Activated CD4-positive, CD25-positive, alpha-beta regulatory T cell treated with anti-CD3 and anti-CD28 coated beads, Interleukin-2, amount 50 U/mL, for 24 hours (primary cell): Measurements from ENCODE around the gene LUM.
"Not testable (repeated sequence)": the region's sequence is repeated elsewhere in the genome, so short reads cannot be mapped to it uniquely, and the experiment has no call there.

Source experiments
- ATAC-seq, 2 donors: fragments of 150-1000 bp; cut with Tn5 transposase; one replicate each; pipeline ENCODE4 v1.10.0; 2021; ENCODE audit warnings: mild to moderate bottlenecking in 1 of 2, moderate library complexity in 1 of 2

The LUM gene

DNA sequence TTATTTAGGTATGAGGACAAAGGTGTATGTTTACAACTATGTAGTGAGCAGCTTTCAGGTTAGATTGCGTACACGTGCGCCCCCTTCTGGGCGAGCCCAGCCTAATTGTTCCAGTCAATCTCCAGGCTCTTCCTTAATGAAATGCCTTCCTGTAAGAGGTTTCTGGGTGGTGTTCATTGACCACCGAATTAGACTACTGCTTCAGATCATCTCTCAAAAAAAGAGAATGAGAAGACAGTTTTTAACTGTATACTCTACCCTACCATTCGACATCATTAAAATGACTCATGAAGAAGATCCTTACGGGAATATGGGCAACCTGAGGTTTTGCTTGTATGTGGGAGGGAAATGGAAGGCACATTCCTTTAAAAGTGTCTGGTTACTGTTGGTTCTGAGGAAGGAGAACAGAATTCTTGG is 2.1 kb downstream of the LUM start:
- ATAC-seq = no peak

DNA sequence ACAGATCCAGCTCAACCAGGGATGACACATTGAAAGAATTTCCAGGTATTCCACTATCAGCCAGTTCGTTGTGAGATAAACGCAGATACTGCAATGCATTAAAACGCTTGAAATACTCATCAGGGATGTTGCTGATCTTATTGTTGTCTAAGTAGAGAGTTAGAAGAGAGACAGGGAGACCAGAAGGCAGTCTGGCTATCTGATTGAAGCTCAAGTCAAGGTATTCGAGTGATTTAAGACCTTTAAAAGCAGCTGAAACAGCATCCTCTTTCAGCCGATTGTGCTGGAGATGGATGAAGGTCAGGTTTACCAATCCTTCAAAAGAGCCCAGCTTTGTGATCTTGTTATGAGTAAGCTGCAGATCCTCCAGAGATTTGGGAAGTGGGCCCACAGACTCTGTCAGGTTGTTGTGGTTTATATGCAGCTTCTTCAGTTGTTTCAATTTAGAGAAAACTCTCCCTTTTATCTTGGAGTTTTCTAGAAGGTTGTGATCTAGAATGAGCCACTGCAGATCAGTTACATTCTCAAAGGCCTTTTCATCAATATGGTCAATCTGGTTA is 3.0 kb downstream of the LUM start:
- no peak for ATAC-seq

DNA sequence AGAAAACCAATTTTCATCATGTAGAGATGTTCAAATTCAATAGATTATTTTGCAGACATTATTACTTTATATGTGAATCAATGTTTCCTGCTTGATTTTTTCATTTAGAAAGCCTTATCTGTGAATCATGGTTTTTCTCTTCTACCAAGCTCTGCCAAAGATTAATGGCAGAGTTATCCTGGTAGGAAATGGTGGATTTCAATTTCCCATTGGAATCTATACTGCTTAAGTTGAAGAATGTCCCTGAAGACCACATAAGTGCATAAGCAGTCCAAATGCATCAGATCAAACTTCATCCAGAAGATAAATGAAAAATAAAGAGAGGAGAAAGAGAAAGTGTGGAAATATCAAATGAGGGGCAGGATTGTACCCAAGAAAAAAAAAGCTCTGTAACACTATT is 5.0 kb downstream of the LUM start:
- no peak for ATAC-seq

DNA sequence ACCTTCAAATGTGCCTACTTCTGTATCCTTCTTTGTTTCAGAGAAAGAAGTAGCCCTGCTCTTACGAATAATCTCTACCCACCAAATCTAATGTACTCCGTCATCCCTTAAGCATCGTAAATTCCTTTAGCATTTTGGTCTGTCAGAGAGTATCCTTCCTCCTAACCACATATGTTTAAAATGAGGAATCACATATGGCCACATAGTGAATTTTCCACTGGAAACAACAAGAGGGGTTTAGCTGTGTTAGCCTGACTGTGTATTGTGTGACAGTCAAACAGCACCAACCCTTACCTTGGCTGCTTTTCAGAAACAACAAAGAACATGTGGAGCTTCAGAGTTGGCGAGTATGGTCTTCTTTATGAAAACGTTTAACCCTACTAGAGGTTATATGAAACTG is 5.5 kb downstream of the LUM start:
- no peak for ATAC-seq

DNA sequence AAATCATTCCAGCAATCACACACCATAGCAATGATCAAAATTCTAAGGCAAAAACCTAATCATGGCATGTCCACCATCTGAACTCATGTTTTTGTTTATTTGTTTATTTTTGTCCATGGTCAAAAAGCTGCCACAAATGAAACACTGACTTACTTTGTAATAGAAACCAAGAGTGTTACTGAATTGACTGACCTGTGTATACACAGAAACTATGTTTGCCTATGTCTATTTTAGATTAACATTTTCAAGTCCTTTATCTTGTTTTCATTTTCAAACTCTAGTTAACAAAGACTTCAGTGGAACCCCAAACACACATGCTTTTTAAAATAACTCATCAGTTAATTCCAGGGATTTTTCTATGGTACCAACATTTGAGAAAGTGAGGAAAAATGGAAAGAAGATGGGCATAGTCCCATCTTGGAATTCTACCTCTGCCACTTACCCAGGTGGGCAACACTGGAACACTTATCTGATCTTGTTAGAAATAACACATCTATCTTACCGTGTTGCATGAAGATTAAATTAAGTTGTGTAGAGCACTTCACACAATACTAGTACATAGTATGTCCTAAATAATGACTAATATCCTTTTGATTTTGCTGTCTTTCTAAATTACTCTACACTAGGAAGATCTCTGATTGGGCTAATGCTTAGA is 6.4 kb downstream of the LUM start:
- ATAC-seq = no peak

DNA sequence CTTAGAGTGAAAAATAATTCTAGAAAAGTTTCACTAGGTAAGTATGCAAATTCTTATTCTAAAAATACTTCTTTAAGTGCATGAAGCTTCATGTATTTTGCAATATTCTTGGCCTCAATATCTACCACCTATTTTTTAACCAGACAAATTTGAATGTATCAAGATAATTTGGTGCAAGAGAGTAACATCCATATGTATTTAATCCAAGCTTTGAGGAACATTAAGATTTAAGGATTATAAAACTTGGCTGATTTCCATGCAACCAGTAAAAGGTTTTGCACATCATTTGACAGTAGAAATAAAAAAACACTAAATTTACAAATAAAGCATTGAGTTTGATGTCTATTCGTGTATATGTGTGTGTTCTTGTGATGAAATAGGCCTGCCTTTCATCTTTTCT is 7.7 kb downstream of the LUM start:
- no peak for ATAC-seq

DNA sequence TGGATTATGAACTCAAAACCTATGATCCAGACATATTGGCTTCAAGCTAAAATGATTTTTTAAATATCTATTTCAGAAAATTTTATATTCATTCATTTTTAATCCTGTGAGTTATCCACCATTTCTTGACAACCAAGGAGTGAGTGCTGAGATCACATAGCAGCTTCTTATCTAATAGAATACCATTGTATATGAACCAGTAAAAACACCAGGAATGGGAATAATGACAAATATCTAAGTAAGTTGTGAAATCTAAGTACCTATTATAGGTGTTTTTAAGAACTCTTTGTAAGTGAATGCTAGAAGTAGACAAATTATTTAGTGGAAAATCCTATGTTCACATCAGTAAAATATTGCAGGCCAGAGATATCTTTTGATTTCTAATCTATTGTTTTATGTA is 8.2 kb downstream of the LUM start:
- ATAC-seq = no peak

DNA sequence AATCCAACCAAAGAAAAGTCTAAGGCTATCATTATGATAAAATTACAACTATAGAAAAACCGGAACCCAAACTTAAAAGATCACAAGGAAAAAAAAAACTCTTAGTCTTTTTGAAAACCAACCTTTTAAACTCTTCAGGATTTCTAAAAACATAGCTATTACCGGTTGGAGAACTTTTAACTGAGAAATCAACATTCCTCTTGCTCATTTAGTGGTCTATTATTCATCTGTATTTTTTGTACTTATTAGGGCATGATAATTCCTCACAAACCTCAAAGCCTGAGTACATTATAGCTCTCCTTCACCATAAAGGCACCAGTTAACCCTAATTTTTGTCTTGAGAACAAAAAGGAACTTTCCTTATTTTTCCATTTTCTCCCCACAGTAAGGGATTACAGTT is 10.4 kb downstream of the LUM start:
- ATAC-seq = no peak

DNA sequence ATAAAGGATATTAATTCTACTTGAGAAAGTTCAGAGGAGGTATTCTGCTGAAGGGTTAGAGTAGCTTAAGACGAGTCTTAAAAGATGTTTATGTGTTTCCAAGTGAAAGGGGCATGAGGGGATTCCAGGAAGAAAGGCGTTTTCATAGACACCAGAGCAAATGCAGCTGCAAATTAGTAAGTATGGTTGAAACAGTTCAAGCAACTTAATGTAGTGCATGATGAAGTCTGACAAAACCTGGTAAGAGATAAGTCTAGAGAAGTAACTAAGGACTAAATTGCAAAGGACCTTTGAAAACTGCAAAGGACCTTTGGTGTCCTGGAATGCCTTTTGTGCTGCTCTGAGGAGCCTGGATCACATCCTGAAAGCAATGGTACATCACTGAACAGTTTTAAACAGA is 11.5 kb downstream of the LUM start:
- ATAC-seq = no peak

DNA sequence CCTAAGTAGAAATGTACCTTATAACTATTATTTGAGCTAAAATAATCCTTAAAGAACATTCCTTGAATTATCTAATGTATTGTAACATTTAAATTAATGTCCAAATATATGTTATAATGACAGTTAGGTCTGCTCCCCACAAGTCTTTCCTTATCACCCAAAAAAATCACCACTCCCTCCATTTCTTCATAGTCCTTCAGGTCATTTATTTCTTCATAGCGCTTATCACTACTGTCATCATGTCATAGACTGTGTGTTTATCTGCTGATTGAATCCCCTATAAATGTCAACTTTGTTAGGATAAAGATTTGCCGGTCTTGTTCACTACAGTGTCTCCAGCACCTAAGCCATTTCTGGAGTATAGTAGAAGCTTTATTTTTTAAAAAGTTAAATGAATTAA is 12.0 kb downstream of the LUM start:
- ATAC-seq = no peak

DNA sequence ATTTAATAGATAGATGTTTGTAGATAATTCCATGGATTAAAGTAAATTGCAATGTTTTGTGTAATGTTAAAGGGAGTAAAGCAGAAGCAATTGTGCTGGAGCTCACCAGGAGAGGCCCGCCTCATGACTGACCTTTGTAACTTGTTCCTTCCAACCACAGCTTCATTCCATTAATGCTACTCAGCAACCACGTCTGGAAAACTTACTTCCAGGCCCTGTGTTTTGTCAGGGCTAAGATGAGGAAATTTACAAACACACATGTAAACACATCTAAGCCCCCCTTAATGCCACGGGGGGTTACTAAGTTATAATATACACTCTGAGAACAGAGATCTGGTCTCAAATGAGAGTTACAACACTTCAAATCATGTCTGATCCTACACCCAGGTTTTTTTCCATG is 12.4 kb downstream of the LUM start:
- no peak for ATAC-seq

DNA sequence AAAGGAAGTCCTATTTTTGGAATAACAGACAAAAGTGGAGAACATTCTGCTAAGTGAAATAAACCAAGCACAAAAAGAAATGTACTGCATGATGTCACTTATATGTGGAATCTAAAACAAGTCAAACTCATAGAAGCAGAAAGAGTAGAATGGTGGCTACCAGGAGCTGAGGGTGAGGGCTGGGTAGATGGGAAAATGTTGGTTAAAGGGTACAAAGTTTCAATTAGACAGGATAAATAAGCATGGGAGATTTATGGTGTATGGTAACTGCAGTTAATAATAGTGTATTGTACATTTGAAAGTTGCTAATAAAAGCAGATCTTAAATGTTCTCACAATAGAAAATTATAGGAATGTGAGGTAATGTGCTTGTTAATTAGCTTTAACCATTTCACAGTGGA is 12.8 kb downstream of the LUM start:
- ATAC-seq = no peak

DNA sequence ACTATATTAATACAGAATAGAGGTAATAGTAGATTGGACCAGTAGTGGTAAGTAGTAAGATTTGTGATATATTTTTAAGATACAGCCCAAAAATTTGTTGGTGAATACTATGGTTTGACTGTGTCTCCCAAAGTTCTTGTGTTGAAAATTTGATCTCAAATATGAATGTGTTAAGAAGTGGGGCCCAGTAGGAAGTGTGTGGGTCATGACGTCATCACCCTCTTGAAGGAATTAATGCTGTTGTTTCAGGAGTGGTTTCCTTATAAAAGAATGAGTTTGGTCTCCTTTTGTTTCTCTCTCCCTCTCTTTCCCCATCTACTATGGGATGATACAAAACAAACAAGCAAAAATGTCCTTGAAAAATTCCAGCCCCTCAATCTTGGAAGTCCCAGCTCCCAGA is 16.3 kb downstream of the LUM start:
- no peak for ATAC-seq

DNA sequence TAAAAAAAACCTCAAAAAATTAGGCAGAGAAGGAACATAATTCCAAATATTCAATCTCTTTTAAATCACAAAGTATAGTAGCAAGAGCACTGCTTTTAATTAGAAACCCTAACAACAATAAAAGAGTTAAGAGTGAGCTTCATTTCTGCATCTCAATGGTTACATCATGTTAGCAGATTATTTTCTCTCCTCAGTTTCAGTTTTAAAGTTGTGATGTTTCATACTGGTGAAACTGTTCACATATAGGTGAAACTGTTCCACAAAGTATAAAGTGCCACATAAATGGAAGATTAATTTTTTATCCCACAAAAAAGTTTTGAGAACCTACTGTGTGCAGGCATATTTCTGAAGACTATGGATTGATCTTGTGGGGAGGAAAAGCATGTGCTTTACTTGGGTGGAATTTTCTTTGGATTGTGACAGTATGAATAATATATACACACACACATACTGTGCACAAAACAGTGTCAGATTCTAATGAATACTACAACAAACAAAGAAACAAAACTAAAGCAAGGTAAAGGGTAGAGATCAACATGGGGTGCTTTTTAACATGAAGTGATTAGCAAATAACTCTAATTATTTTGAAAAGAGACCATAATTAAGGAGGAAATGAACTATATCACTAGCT is 17.1 kb downstream of the LUM start:
- ATAC-seq = no peak

DNA sequence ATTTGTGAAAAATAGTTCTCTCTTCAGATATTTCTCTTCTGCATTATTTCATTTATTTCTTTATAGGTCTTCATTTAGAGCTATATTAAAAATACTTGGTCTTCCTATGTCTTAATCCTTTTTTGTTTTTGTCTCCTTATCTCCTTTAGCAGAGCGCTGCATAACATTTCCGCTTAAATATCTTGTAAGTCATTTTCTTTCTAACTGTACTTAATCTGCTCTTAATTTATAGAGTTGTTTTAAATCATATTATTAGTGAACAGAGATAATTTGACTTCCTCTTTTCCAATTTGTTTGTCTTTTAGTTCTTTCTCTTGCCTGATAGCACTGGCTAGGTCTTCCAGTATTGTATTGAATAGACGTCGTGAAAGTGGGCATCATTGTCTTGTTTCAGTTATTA is 18.0 kb downstream of the LUM start:
- no peak for ATAC-seq

DNA sequence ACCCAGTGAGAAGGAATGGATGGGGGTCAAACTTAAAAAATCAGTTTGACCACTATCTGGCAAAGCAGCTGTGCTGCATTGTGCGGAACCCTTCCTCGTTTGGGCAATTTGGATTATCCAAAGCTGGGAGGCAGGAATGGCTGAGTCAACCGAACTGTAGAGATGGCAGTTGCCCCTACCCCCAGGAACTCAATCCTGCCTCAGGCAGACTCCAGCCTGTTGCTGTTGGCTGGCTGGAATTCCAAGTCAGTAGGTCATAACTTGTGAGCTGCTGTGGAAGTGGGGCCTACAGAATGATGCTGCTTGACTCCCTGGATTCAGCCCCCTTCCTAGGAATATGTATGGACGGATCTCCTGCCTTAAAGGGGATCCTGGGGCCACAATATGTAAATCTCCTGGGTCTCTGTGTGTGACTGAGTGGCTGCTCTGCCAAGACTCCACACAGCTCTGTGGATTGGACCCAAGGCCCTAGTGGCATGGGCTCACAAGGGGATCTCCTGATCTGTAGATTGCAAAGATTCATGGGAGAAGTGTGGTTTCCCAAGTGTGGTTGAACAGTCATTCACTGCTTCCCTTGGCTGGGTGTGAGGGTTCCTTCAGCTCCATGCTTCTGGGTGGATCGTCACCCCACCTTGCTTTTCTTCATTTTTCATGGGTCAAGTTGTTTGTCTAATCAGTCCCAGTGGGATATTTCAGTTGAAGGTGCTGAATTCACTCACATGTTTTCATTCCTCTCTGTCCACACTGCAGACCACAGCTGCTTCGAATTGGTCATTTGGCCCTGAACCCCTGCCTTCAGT is 19.2 kb downstream of the LUM start:
- ATAC-seq = no peak

DNA sequence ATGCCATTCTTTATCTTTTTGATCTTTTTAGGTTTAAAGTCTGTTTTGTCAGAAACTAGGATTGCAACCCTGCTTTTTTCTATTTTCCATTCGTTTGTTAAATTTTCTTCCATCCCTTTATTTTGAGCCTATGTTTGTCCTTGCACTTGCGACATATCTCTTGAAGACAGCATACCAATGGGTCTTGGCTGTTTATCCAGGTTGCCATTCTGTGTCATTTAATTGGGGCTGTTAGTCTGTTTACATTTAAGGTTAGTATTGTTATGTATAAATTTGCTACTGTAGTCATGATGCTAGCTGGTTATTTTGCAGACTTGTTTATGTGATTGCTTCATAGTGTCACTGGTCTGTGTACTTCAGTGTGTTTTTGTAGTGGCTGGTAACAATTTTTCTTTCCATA is 21.3 kb downstream of the LUM start:
- not testable (repeated sequence) for ATAC-seq

DNA sequence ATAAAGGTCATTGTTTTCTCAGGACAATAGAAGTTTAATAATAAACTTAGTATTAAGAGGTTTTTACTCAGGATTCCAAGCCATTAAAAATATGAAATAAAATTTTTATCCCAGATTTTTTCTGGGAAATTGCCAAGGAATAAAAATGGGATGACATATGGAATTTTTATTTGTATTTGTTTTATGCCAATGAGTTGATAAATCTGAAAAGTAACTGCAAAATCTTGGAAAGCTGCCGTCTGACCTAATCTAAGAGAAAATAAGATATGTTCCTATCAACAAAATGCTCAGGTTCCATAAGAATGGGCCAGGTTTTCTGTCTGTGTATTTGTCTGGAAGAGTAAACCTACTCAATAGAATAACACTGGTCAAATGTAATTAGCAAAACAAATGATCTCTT is 31.3 kb downstream of the LUM start:
- ATAC-seq = no peak

DNA sequence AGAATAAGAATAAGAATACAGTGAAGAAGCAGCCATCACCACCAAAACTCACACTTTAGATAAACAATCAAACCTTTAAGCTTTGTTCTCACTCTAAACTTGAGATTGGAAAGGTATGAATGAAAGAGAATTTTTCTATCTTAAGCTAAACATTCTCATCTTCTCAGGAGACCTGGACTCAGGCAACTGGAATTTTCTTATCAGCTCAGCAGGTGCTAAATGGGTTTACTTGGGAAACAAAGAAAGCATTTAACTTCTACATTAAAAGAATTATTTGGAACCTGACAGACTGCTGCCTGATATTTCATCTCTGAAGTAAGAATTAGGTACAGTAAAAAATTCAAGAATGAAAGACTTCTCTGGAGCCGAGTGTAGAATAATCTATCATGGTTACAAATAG is 32.8 kb downstream of the LUM start:
- ATAC-seq = no peak

DNA sequence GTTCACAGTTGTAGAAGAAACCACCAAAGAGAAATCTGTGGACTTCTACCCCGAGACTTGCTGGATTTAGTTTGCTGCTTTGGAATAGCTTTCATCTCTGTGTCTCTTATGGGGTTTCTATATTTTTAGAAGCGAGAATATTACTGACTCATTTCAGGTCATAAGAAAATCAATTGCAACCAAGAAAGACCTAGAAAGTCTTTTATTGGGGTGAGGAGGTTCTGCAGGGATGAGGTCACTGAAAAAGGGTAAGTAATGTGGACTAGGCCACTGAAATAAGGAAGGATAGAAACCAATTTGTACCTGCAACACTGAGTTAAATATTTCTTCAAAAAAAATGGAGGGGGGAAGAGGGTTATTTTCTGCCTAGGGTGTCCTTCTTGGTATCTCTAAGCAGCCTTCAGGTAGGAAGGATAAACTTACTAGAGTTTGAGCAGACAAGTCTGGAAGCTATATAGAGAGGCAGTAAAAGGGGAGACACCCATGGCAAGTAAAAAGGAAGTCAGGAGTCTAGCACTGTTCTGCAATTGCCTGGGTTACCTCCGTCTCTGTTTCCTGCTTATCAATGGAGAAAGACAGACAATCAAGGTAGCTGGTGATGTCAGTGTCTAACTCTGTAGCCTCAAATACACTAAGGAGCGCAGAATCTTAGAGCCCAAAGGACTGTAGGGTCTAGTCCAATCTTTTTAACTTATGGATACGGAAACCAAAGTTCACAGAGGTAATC is 33.9 kb downstream of the LUM start:
- ATAC-seq = no peak

DNA sequence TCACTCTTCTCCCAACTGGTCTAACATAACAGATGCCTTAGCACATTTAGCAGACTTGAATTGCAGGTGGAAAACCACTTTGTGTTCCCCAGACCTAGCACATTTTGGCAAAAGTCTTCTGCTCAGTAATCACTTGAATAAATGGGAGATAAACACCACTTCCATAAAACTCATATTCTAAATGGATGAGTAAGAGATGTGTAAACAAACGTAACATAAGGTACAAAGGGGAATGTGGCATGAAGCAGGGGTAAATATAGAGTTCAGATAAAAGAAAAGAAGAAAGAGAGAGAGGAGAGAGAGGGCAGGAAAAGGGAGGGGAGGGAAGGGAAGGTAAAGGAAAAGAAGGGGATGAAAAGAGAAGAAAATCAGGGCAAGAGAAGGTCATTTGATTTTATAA is 36.4 kb downstream of the LUM start:
- no peak for ATAC-seq

DNA sequence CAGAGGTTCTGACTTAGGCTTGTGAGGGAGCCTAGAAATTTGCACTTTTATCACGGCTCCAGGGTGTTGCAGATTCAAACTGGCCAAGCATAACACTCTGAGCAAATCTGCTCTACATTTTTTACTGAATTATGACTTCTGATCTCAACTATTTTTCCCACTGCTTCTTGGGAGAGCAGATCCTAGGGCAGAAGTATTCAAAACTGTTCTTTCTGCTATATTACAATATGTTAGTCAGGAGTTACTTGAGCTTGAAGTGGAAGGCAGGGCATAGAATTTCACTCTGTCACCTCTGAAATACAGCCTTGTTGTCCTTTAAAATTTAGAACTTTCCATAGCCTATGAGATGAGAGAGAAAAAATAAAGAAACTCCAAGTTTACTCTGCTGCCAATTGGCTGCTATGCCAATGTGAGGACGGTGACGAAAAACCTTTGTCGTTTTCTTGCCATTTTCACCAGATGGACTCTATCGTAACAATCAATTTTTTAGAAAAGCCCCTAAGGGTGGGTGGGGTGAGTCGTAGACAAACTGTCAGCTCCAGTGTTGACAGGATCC is 37.1 kb downstream of the LUM start:
- ATAC-seq = no peak

DNA sequence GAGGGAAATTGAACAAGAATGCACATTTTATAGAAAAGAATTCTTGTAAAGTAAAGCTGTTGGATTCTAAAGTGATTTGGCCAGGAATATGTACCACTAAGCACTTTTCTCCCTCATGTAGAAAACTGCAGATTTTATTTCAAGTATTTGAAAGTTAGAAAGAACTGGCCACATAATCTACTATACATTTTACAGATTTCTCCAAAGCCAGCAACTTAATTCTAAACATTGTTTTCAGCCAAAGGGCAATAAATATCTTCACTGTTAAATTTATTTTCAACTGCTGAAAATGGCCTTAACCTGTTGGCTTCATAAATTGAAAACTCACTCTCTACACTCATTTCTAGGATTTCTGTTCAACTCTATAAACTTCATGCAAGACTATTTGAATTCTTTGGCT is 37.9 kb downstream of the LUM start:
- no peak for ATAC-seq
